Stomach (tissue), 9 donors: ENCODE data around the gene ERBB4. TPM values are rescaled to one million over a fixed set of nuclear protein-coding genes. Genes with fewer than 3 reads are reported as not detected.

Experiments used
- DNase-seq, 2 donors: peaks; one replicate each; pipeline versions ENCODE4 v3.0.0 to v3.0.0-alpha.2; 2013 to 2019
- H3K27ac ChIP-seq, 5 donors: fragments of 200-600 bp in 4 of 5; sonication (generic) in 4 of 5; one replicate each; pipeline ENCODE4 v1.5.1; 2013 to 2019; ENCODE audit warnings: mild to moderate bottlenecking in 1 of 5, moderate library complexity in 1 of 5
- H3K27me3 ChIP-seq, 3 donors: fragments of 200-600 bp; sonication (generic); one replicate each; pipeline ENCODE4 v1.5.1; 2017 to 2019; ENCODE audit warnings: mixed run types in 1 of 3
- H3K36me3 ChIP-seq, 4 donors: fragments of 200-600 bp; sonication (generic); 1 replicate in 3 of 4; 2 replicates in 1 of 4; pipeline ENCODE4 v1.5.1; 2016 to 2019
- H3K4me1 ChIP-seq, 4 donors: fragments of 200-600 bp; sonication (generic); one replicate each; pipeline ENCODE4 v1.5.1; 2016 to 2019
- H3K4me3 ChIP-seq, 4 donors: fragments of 200-600 bp; sonication (generic) in 3 of 4; one replicate each; pipeline ENCODE4 v1.5.1; 2016 to 2019; ENCODE audit warnings: mild to moderate bottlenecking in 1 of 4
- H3K9me3 ChIP-seq, 4 donors: fragments of 200-600 bp; sonication (generic); one replicate each; pipeline ENCODE4 v1.5.1; 2016 to 2019
- EP300 ChIP-seq: sonication (generic); formaldehyde crosslinking; IDR thresholded peaks from one replicate; pipeline ENCODE4 v1.6.1; 2017; ENCODE audit warnings: antibody characterized with exemption
- POLR2A ChIP-seq, 4 donors: fragments of 450-650 bp; IDR thresholded peaks; one replicate each; pipeline ENCODE4 v1.6.1; 2016; ENCODE audit warnings: antibody characterized with exemption in 4 of 4, control low read depth in 2 of 4, mild to moderate bottlenecking in 1 of 4, moderate library complexity in 1 of 4
- POLR2AphosphoS5 ChIP-seq, 3 donors: sonication (generic); formaldehyde crosslinking; IDR thresholded peaks; one replicate each; pipeline ENCODE4 v1.6.1; 2016; ENCODE audit warnings: antibody characterized with exemption in 3 of 3
- WGBS, 5 donors: extraction: QIAGEN DNeasy Blood & Tissue Kit in 3 of 5; methylation state at CpG; one replicate each; pipeline versions ENCODE4 v1.1.5 to v1.1.7; 2013 to 2018; 5-methylcytosine and 5-hydroxymethylcytosine counted together
- intact Hi-C: fragments of 100-400 bp; cut with DNase I; formaldehyde crosslinking; loops from one replicate; pipeline ENCODE4 v1.15.1; 2023; ENCODE audit warnings: low total_unique reads
- polyA plus RNA-seq, 3 donors: library from polyadenylated mRNA; stranded (reverse); fragments of 200-250 nt; gene quantifications; one replicate each; pipeline ENCODE4 v1.2.3, GENCODE V29; 2013
- total RNA-seq, 5 donors: library from RNA; depleted of rRNA; stranded (reverse); fragments of >200 nt; gene quantifications; one replicate each; pipeline versions ENCODE4 v1.1.0 to v1.2.3, GENCODE V29; 2014 to 2016
- TF ChIP-seq, protein P1 (sequence below), 7 experiments: fragments of 450-650 bp in 4 of 7; fragments of 200-600 bp in 3 of 7; sonication (generic) in 3 of 7; IDR thresholded peaks; one replicate each; pipeline ENCODE4 v1.5.1; 2016 to 2019; ENCODE audit warnings: antibody characterized with exemption in 7 of 7, control low read depth in 2 of 7, mild to moderate bottlenecking in 1 of 7
- donor health status: healthy with polysubstance abuse.
- donor health status: Bipolar disorder and iron deficiency.
- donor health status: healthy.

The ERBB4 gene
- total and polyA plus RNA-seq, 8 donors, result 0.12 to 2.5 (median 0.45) TPM; not detected in 1

- H3K36me3 ChIP-seq, result no peaks in the 10 kb centered on the region
- no peak for TF ChIP-seq EP300
- TF ChIP-seq POLR2AphosphoS5 (IDR thresholded peaks at IDR 0.05), result no peak
- no peak for TF ChIP-seq POLR2A (IDR thresholded peaks at IDR 0.05)
- TF ChIP-seq, protein P1, sequence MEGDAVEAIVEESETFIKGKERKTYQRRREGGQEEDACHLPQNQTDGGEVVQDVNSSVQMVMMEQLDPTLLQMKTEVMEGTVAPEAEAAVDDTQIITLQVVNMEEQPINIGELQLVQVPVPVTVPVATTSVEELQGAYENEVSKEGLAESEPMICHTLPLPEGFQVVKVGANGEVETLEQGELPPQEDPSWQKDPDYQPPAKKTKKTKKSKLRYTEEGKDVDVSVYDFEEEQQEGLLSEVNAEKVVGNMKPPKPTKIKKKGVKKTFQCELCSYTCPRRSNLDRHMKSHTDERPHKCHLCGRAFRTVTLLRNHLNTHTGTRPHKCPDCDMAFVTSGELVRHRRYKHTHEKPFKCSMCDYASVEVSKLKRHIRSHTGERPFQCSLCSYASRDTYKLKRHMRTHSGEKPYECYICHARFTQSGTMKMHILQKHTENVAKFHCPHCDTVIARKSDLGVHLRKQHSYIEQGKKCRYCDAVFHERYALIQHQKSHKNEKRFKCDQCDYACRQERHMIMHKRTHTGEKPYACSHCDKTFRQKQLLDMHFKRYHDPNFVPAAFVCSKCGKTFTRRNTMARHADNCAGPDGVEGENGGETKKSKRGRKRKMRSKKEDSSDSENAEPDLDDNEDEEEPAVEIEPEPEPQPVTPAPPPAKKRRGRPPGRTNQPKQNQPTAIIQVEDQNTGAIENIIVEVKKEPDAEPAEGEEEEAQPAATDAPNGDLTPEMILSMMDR (IDR thresholded peaks at IDR 0.05), result no peak
- 70 to 79% (median 74%) methylated on average over 4 of the region's 4 CpGs for WGBS, 5 donors
- H3K27me3 ChIP-seq, result no peaks in the 10 kb centered on the region
- intact Hi-C loops, result no loop called here
- H3K4me1 ChIP-seq, result no peaks in the 10 kb centered on the region
- no peak for DNase-seq
- H3K9me3 ChIP-seq, result no peaks in the 10 kb centered on the region
- no peak overlapping the region for H3K4me3 ChIP-seq
- no peak overlapping the region for H3K27ac ChIP-seq
Observed at GRCh38 chr2:212078103-212078502, 460.5 kb downstream of the ERBB4 start.

DNA sequence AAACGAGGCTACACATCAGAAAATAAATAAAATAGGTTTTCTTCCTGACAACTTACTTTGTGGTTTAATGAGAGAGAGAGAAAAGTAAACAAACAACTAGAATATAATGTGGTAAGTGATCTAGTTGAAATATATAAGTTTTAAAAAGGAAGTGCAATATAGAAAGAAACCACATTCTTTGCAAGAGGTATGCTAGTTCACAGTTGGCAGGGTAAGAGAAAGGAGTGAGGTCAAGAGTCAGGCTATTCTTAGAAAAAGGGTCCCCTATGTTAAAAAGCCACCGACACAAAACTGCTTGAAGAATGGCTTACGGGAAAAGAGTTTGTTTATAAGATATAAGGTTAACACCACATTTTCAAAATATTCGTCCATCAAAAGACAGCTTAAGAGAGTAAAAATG lies 462.1 kb downstream of the ERBB4 start:
- intact Hi-C loops, result no loop called here
- H3K27ac ChIP-seq, result no peak overlapping the region
- 30 to 44% (median 35%) methylated on average over 4 of the region's 4 CpGs for WGBS, 5 donors
- no peaks in the 10 kb centered on the region for H3K27me3 ChIP-seq
- no peaks in the 10 kb centered on the region for H3K36me3 ChIP-seq
- H3K4me1 ChIP-seq, result no peaks in the 10 kb centered on the region
- no peaks in the 10 kb centered on the region for H3K9me3 ChIP-seq
- TF ChIP-seq POLR2AphosphoS5 (IDR thresholded peaks at IDR 0.05) (no peak), POLR2A (IDR thresholded peaks at IDR 0.05) (no peak)
- no peak overlapping the region for H3K4me3 ChIP-seq
- DNase-seq, result no peak

DNA sequence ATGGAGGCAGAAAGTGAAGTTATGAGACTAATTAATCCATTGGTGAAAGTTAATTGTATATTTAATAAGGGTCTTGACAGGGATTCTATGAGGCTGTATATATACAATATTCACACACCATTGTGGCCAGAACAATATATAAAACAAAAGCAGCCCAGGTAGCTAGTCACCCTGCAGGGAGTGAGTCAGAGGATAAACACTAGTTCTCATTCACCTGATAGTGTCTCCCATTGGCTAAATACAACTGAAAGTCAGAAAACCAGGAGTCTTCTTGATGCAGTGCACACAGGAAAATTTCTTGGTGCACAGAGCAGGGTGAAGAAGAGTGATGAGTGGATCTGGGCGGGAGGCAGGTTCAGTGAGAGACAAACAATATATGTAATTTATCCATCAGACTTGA lies 465.2 kb downstream of the ERBB4 start:
- TF ChIP-seq EP300, result no peak
- no peak for TF ChIP-seq POLR2AphosphoS5 (IDR thresholded peaks at IDR 0.05)
- TF ChIP-seq POLR2A (IDR thresholded peaks at IDR 0.05), result no peak
- TF ChIP-seq, protein P1 (IDR thresholded peaks at IDR 0.05), result no peak
- H3K9me3 ChIP-seq, result no peaks in the 10 kb centered on the region
- no peaks in the 10 kb centered on the region for H3K36me3 ChIP-seq
- WGBS, 5 donors, result 81 to 93% (median 89%) methylated on average over 1 of the region's 1 CpG
- no peaks in the 10 kb centered on the region for H3K4me1 ChIP-seq
- no peak for DNase-seq
- H3K27me3 ChIP-seq, result no peaks in the 10 kb centered on the region
- intact Hi-C loops, result no loop called here
- no peak overlapping the region for H3K4me3 ChIP-seq
- no peak overlapping the region for H3K27ac ChIP-seq

DNA sequence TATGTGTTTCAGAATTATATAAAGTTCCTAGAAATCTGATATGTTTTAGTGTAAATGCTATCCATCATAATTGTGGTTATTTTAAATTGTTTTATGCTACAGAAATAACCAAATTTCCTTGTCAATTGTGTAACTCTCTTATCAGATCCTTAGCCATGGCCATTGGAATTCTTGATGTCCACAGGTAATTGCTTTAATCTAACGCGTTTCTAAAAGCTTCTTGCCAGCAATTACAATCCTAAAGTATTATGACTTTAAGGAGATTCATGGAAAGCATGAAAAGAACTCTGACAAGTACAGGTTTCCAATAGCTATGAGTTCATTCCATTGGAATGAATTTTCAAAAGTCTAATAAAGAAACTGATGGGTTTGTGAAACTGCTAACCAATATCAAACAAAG lies 472.1 kb downstream of the ERBB4 start:
- H3K27me3 ChIP-seq, result no peaks in the 10 kb centered on the region
- intact Hi-C loops, result no loop called here

DNA sequence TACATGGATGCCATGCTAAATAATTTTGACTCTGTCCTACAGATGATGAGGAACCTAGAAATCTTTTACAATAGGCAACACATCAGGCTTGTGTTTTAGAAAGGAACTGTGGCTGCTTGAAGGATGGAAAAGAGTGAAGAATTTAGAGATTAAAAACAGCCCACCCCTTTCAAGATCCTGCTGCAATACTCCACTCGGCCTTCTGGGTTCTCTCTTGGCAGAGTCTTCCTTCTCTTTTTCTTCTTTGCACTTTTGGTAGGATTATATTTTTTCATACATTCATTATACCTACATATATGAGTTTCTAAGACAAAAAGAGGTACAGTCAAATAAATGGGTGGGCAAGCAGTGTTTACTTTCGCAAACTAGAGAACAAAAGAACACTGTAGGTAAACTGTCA lies 474.3 kb downstream of the ERBB4 start:
- no peak for DNase-seq
- 76 to 84% (median 80%) methylated on average over 2 of the region's 2 CpGs for WGBS, 5 donors
- H3K36me3 ChIP-seq, result no peaks in the 10 kb centered on the region
- H3K9me3 ChIP-seq, result peaks cover 0 to 6% (median 0%) of the 10 kb centered on the region in 4 donors
- intact Hi-C loops, result no loop called here
- no peak overlapping the region for H3K4me3 ChIP-seq
- H3K27ac ChIP-seq, result no peak overlapping the region
- H3K27me3 ChIP-seq, result no peaks in the 10 kb centered on the region
- no peaks in the 10 kb centered on the region for H3K4me1 ChIP-seq
- TF ChIP-seq POLR2AphosphoS5 (IDR thresholded peaks at IDR 0.05) (no peak), POLR2A (IDR thresholded peaks at IDR 0.05) (no peak), EP300 (no peak)
- TF ChIP-seq, protein P1 (IDR thresholded peaks at IDR 0.05), result no peak

More for the DNA sequence above, 472.1 kb downstream of the ERBB4 start:
- H3K27ac ChIP-seq, result no peak overlapping the region
- H3K4me3 ChIP-seq, result no peak overlapping the region
- TF ChIP-seq POLR2A (IDR thresholded peaks at IDR 0.05) (no peak), POLR2AphosphoS5 (IDR thresholded peaks at IDR 0.05) (no peak), EP300 (no peak)
- TF ChIP-seq, protein P1 (IDR thresholded peaks at IDR 0.05), result no peak
- DNase-seq, result no peak
- WGBS, 5 donors, result 80 to 92% (median 82%) methylated on average over 2 of the region's 2 CpGs
- no peaks in the 10 kb centered on the region for H3K9me3 ChIP-seq
- no peaks in the 10 kb centered on the region for H3K4me1 ChIP-seq
- no peaks in the 10 kb centered on the region for H3K36me3 ChIP-seq
